PFSK-1 (cell line): Measurements from ENCODE around the gene CCL26.

ENCODE experiments used
- POLR2AphosphoS5 ChIP-seq: IDR thresholded peaks from 2 replicates; pipeline ENCODE4 v1.6.1; 2012; ENCODE audit warnings: low read depth, mild to moderate bottlenecking, control low read depth, low read length, moderate library complexity
- TAF1 ChIP-seq: IDR thresholded peaks from 2 replicates; pipeline ENCODE4 v1.6.1; 2012; ENCODE audit warnings: low read length, control low read depth, borderline replicate concordance; ENCODE audit not compliant: insufficient read depth

GRCh38 chr7:75804705-75805104 lies 32.7 kb upstream of the CCL26 start:
- no peak for TF ChIP-seq TAF1
- TF ChIP-seq POLR2AphosphoS5: no peak
